GM19372 (cell line): ENCODE data around the gene ADIPOR2.
"Not testable (repeated sequence)": the region's sequence is repeated elsewhere in the genome, so short reads cannot be mapped to it uniquely, and the experiment has no call there.

ENCODE experiments used
- ATAC-seq: cut with Tn5 transposase; IDR thresholded peaks from one replicate; pipeline ENCODE4 v1.9.1; 2021; ENCODE audit warnings: mild to moderate bottlenecking, low read depth, moderate library complexity; ENCODE audit not compliant: unreplicated experiment

ADIPOR2 gene

GRCh38 chr12:1809591-1810190 lies 118.8 kb downstream of the ADIPOR2 start:
- no peak for ATAC-seq

GRCh38 chr12:1810201-1810930 lies 119.5 kb downstream of the ADIPOR2 start:
- ATAC-seq = no peak

GRCh38 chr12:1810931-1811280 lies 120.0 kb downstream of the ADIPOR2 start:
- no peak for ATAC-seq

GRCh38 chr12:1811281-1811947 lies 120.5 kb downstream of the ADIPOR2 start:
- no peak for ATAC-seq

- no peak for ATAC-seq
These were observed 121.0 kb downstream of the ADIPOR2 start for GRCh38 chr12:1811948-1812291.

- ATAC-seq = no peak
These were observed 121.9 kb downstream of the ADIPOR2 start for GRCh38 chr12:1812650-1813302.

GRCh38 chr12:1814266-1814665 lies 123.4 kb downstream of the ADIPOR2 start:
- ATAC-seq = no peak

- no peak for ATAC-seq
These were observed 124.2 kb downstream of the ADIPOR2 start for GRCh38 chr12:1815108-1815507.

GRCh38 chr12:1815814-1816729 lies 125.2 kb downstream of the ADIPOR2 start:
- no peak for ATAC-seq

- ATAC-seq = no peak
These were observed 126.0 kb downstream of the ADIPOR2 start for GRCh38 chr12:1816730-1817348.

- ATAC-seq = not testable (repeated sequence)
These were observed 127.1 kb downstream of the ADIPOR2 start for GRCh38 chr12:1817928-1818327.

GRCh38 chr12:1819050-1819449 lies 128.2 kb downstream of the ADIPOR2 start:
- ATAC-seq = no peak

- no peak for ATAC-seq
These were observed 128.7 kb downstream of the ADIPOR2 start for GRCh38 chr12:1819571-1819970.

GRCh38 chr12:1820191-1820895 lies 129.5 kb downstream of the ADIPOR2 start, which contains the start of gene LRTM2:
TSS of gene LRTM2 (plus strand) at chr12:1820565. CDS start at chr12:1828149, 7,584 bp downstream.
- ATAC-seq = no peak

- no peak for ATAC-seq
These were observed 130.0 kb downstream of the ADIPOR2 start for GRCh38 chr12:1820896-1821291.

- no peak for ATAC-seq
These were observed 130.9 kb downstream of the ADIPOR2 start for GRCh38 chr12:1821805-1822204.

GRCh38 chr12:1822699-1823098 lies 131.8 kb downstream of the ADIPOR2 start:
- no peak for ATAC-seq

GRCh38 chr12:1823237-1823636 lies 132.4 kb downstream of the ADIPOR2 start:
- no peak for ATAC-seq

- ATAC-seq = no peak
These were observed 134.7 kb downstream of the ADIPOR2 start for GRCh38 chr12:1825382-1826102.
